Hematopoietic multipotent progenitor cell treated with erythropoietin and hydrocortisone succinate and interleukin-3 and kit ligand, for 15 days (in vitro differentiated cells): Measurements from ENCODE around the gene ELAVL3.
"Not testable (repeated sequence)": the region's sequence is repeated elsewhere in the genome, so short reads cannot be mapped to it uniquely, and the experiment has no call there.

Experiments used
- DNase-seq: peaks from one replicate; pipeline ENCODE4 v3.0.0-alpha.2; 2015; ENCODE audit warnings: low spot score

ELAVL3 gene

GRCh38 chr19:11458912-11459311 is 21.9 kb downstream of the ELAVL3 start:
- not testable (repeated sequence) for DNase-seq

GRCh38 chr19:11458236-11458900 is 22.5 kb downstream of the ELAVL3 start:
- DNase-seq: no peak

- no peak for DNase-seq
Observed at GRCh38 chr19:11457831-11458230, 23.0 kb downstream of the ELAVL3 start.

GRCh38 chr19:11457115-11457514 is 23.7 kb downstream of the ELAVL3 start:
- no peak for DNase-seq

- no peak for DNase-seq
Observed at GRCh38 chr19:11456659-11457058, 24.2 kb downstream of the ELAVL3 start.

- DNase-seq: not testable (repeated sequence)
Observed at GRCh38 chr19:11455233-11455554, 25.7 kb downstream of the ELAVL3 start.

GRCh38 chr19:11453468-11454341 is 27.1 kb downstream of the ELAVL3 start:
- no peak for DNase-seq

- no peak for DNase-seq
Observed at GRCh38 chr19:11452620-11453310, 28.1 kb downstream of the ELAVL3 start.

GRCh38 chr19:11451871-11452619 is 28.8 kb downstream of the ELAVL3 start:
- no peak for DNase-seq

GRCh38 chr19:11451327-11451870 is 29.4 kb downstream of the ELAVL3 start:
- DNase-seq: no peak

GRCh38 chr19:11450570-11451326 is 30.1 kb downstream of the ELAVL3 start:
- DNase-seq: no peak

GRCh38 chr19:11448923-11449554 is 31.8 kb downstream of the ELAVL3 start:
- no peak for DNase-seq

- DNase-seq: no peak
Observed at GRCh38 chr19:11448410-11448809, 32.4 kb downstream of the ELAVL3 start.

GRCh38 chr19:11447347-11448262 is 33.2 kb downstream of the ELAVL3 start:
- DNase-seq: no peak

- DNase-seq: peak; percentile 68
Observed at GRCh38 chr19:11446652-11447301, 34.1 kb downstream of the ELAVL3 start.

GRCh38 chr19:11446271-11446651 is 34.6 kb downstream of the ELAVL3 start:
- DNase-seq: no peak

GRCh38 chr19:11445141-11445540 is 35.7 kb downstream of the ELAVL3 start:
- no peak for DNase-seq

- no peak for DNase-seq
Observed at GRCh38 chr19:11444059-11444458, 36.8 kb downstream of the ELAVL3 start.

GRCh38 chr19:11437955-11438354 is 42.9 kb downstream of the ELAVL3 start:
- DNase-seq: no peak
